OCI-LY1 (cell line): ENCODE results near the gene FUNDC2.

ENCODE experiments used
- EZH2 ChIP-seq: fragments of 200-600 bp; sonication (generic), shearing (Covaris generic); IDR thresholded peaks from 2 replicates; pipeline ENCODE4 v1.8.0; 2017; ENCODE audit warnings: borderline replicate concordance, mixed run types, mild to moderate bottlenecking, antibody characterized with exemption, low read length, moderate library complexity, mixed read lengths
- TF ChIP-seq, protein P1 (sequence below): fragments of 200-600 bp; sonication (generic), shearing (Covaris generic); IDR thresholded peaks from 2 replicates; pipeline ENCODE4 v1.5.1; 2017; ENCODE audit warnings: mild to moderate bottlenecking, antibody characterized with exemption, low read length, moderate library complexity, mixed read lengths

GRCh38 chrX:155070038-155070437 lies 43.4 kb downstream of the FUNDC2 start:
- no peak for TF ChIP-seq EZH2
- TF ChIP-seq, protein P1, sequence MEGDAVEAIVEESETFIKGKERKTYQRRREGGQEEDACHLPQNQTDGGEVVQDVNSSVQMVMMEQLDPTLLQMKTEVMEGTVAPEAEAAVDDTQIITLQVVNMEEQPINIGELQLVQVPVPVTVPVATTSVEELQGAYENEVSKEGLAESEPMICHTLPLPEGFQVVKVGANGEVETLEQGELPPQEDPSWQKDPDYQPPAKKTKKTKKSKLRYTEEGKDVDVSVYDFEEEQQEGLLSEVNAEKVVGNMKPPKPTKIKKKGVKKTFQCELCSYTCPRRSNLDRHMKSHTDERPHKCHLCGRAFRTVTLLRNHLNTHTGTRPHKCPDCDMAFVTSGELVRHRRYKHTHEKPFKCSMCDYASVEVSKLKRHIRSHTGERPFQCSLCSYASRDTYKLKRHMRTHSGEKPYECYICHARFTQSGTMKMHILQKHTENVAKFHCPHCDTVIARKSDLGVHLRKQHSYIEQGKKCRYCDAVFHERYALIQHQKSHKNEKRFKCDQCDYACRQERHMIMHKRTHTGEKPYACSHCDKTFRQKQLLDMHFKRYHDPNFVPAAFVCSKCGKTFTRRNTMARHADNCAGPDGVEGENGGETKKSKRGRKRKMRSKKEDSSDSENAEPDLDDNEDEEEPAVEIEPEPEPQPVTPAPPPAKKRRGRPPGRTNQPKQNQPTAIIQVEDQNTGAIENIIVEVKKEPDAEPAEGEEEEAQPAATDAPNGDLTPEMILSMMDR, result no peak
